ENCODE data around the gene CAST.

Gene CAST

GRCh38 chr5:96654209-96654608 is 8.0 kb upstream of the CAST start:
- H3K4me3 ChIP-seq (ENCODE audit: low read depth, low read length) = no peak overlapping the region
- H3K4me1 ChIP-seq (ENCODE audit: control insufficient read depth, insufficient read depth, low read length) = peaks cover 15% of the 10 kb centered on the region
- POLR2A ChIA-PET = no interaction called here
- H3K27ac ChIP-seq (ENCODE audit: extremely low read depth, low read depth, low read length) = no peak overlapping the region
- no peaks in the 10 kb centered on the region for H3K9me3 ChIP-seq (ENCODE audit: control insufficient read depth, insufficient read depth, low read depth, low read length)
- CTCF ChIA-PET = interaction anchor here (0.9 to 1.7 kb wide), 3 partner anchors 18 to 1466 kb away, joined by 4 to 7 read pairs (median 5); no protein-coding TSS in a partner anchor
- TF ChIP-seq ZNF629 (tag by site-specific recombination; IDR thresholded peaks at IDR 0.05) = no peak
- no peak for TF ChIP-seq ZNF202 (tag by site-specific recombination; IDR thresholded peaks at IDR 0.05; ENCODE audit: borderline replicate concordance)
- TF ChIP-seq ZNF660 (tag by site-specific recombination; IDR thresholded peaks at IDR 0.05) = no peak
- no peak for TF ChIP-seq ZFP3 (tag by site-specific recombination; IDR thresholded peaks at IDR 0.05; ENCODE audit: low read depth)
- no peak for TF ChIP-seq MZF1 (tag by site-specific recombination; IDR thresholded peaks at IDR 0.05; ENCODE audit: borderline replicate concordance)
- TF ChIP-seq ZNF664 (tag by site-specific recombination; IDR thresholded peaks at IDR 0.05) = no peak
- no peak for TF ChIP-seq ZNF10 (tag by site-specific recombination; IDR thresholded peaks at IDR 0.05)
- TF ChIP-seq ZNF175 (tag by site-specific recombination; IDR thresholded peaks at IDR 0.05) = no peak
- TF ChIP-seq ZNF416 (tag by site-specific recombination; IDR thresholded peaks at IDR 0.05) = no peak
- TF ChIP-seq ZNF350 (tag by site-specific recombination; IDR thresholded peaks at IDR 0.05) = no peak
- no peak for TF ChIP-seq ZBTB17 (tag by site-specific recombination; IDR thresholded peaks at IDR 0.05)
- TF ChIP-seq ZNF48 (tag by site-specific recombination; IDR thresholded peaks at IDR 0.05) = no peak
- TF ChIP-seq, protein P1, sequence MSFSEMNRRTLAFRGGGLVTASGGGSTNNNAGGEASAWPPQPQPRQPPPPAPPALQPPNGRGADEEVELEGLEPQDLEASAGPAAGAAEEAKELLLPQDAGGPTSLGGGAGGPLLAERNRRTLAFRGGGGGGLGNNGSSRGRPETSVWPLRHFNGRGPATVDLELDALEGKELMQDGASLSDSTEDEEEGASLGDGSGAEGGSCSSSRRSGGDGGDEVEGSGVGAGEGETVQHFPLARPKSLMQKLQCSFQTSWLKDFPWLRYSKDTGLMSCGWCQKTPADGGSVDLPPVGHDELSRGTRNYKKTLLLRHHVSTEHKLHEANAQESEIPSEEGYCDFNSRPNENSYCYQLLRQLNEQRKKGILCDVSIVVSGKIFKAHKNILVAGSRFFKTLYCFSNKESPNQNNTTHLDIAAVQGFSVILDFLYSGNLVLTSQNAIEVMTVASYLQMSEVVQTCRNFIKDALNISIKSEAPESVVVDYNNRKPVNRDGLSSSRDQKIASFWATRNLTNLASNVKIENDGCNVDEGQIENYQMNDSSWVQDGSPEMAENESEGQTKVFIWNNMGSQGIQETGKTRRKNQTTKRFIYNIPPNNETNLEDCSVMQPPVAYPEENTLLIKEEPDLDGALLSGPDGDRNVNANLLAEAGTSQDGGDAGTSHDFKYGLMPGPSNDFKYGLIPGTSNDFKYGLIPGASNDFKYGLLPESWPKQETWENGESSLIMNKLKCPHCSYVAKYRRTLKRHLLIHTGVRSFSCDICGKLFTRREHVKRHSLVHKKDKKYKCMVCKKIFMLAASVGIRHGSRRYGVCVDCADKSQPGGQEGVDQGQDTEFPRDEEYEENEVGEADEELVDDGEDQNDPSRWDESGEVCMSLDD (tag by site-specific recombination; IDR thresholded peaks at IDR 0.05) = no peak
- TF ChIP-seq RBAK (tag by site-specific recombination; IDR thresholded peaks at IDR 0.05) = no peak
- TF ChIP-seq, protein P2, sequence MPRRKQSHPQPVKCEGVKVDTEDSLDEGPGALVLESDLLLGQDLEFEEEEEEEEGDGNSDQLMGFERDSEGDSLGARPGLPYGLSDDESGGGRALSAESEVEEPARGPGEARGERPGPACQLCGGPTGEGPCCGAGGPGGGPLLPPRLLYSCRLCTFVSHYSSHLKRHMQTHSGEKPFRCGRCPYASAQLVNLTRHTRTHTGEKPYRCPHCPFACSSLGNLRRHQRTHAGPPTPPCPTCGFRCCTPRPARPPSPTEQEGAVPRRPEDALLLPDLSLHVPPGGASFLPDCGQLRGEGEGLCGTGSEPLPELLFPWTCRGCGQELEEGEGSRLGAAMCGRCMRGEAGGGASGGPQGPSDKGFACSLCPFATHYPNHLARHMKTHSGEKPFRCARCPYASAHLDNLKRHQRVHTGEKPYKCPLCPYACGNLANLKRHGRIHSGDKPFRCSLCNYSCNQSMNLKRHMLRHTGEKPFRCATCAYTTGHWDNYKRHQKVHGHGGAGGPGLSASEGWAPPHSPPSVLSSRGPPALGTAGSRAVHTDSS (tag by site-specific recombination; IDR thresholded peaks at IDR 0.05) = no peak
- TF ChIP-seq ZNF768 (tag by site-specific recombination; IDR thresholded peaks at IDR 0.05) = no peak
- TF ChIP-seq ZBTB20 (tag by site-specific recombination; IDR thresholded peaks at IDR 0.05) = no peak
- no peak for TF ChIP-seq ZNF280D (tag by site-specific recombination; IDR thresholded peaks at IDR 0.05)
- TF ChIP-seq ZBTB26 (tag by site-specific recombination; optimal IDR thresholded peaks at IDR 0.05) = no peak
- H3K36me3 ChIP-seq (ENCODE audit: control insufficient read depth in 2 of 2, insufficient read depth in 1 of 2, low read length in 2 of 2) = no peaks in the 10 kb centered on the region

All from HEK293 (cell line).